Lung (tissue), 12 donors: ENCODE measurements around the gene C1orf50. TPM values are rescaled to one million over a fixed set of nuclear protein-coding genes. Genes with fewer than 3 reads are reported as not detected.

Experiments
- ATAC-seq: fragments of 200-7000 bp; cut with Tn5 transposase; one replicate; pipeline ENCODE4 v1.9.1; 2020; ENCODE audit warnings: moderate number of reproducible peaks; ENCODE audit not compliant: insufficient read depth, low FRiP score
- DNase-seq, 3 donors: peaks; one replicate each; pipeline ENCODE4 v3.0.0-alpha.2; 2013 to 2017
- H3K27ac ChIP-seq, 2 donors: one replicate each; pipeline ENCODE4 v1.5.1; 2013; ENCODE audit warnings: mild to moderate bottlenecking in 2 of 2, moderate library complexity in 2 of 2, control low read depth in 1 of 2, inconsistent platforms in 1 of 2, low read depth in 1 of 2, low read length in 1 of 2
- H3K27me3 ChIP-seq, 3 donors: one replicate each; pipeline ENCODE4 v1.5.1; 2013; ENCODE audit warnings: low read length in 2 of 3; ENCODE audit not compliant: control insufficient read depth in 3 of 3, insufficient read depth in 3 of 3
- H3K36me3 ChIP-seq, 4 donors: one replicate each; pipeline ENCODE4 v1.5.1; 2013; ENCODE audit warnings: low read length in 4 of 4, mild to moderate bottlenecking in 1 of 4, moderate library complexity in 1 of 4; ENCODE audit not compliant: control insufficient read depth in 4 of 4, insufficient read depth in 4 of 4
- H3K4me1 ChIP-seq, 5 donors: one replicate each; pipeline ENCODE4 v1.5.1; 2013; ENCODE audit warnings: low read length in 5 of 5, mild to moderate bottlenecking in 2 of 5, moderate library complexity in 1 of 5; ENCODE audit not compliant: control insufficient read depth in 5 of 5, insufficient read depth in 5 of 5
- H3K4me3 ChIP-seq: one replicate; pipeline ENCODE4 v1.5.1; 2013; ENCODE audit warnings: mild to moderate bottlenecking, control low read depth, moderate library complexity
- H3K9ac ChIP-seq, 2 donors: one replicate each; pipeline ENCODE4 v1.5.1; 2013; ENCODE audit warnings: low read length in 2 of 2, control low read depth in 1 of 2; ENCODE audit not compliant: insufficient read depth in 1 of 2
- H3K9me3 ChIP-seq, 4 donors: one replicate each; pipeline ENCODE4 v1.5.1; 2013; ENCODE audit warnings: low read length in 3 of 4, mild to moderate bottlenecking in 1 of 4, moderate library complexity in 1 of 4; ENCODE audit not compliant: control insufficient read depth in 4 of 4, insufficient read depth in 3 of 4
- CTCF ChIP-seq: IDR thresholded peaks from 2 replicates; pipeline ENCODE4 v1.5.1; 2012; ENCODE audit warnings: mild to moderate bottlenecking; ENCODE audit errors: control extremely low read depth, extremely low read depth
- WGBS, 2 donors: extraction: QIAGEN DNeasy Blood & Tissue Kit; methylation state at CpG; one replicate each; pipeline ENCODE4 v1.1.7; 2013; 5-methylcytosine and 5-hydroxymethylcytosine counted together
- polyA plus RNA-seq, 2 donors: library from polyadenylated mRNA; stranded (reverse); fragments of 200-250 nt; gene quantifications; one replicate each; pipeline ENCODE4 v1.2.1, GENCODE V29; 2013
- total RNA-seq, 2 donors: library from RNA; depleted of rRNA in 1 of 2; stranded (reverse); fragments of >200 nt in 1 of 2; gene quantifications; one replicate each; pipeline ENCODE4 v1.2.1, GENCODE V29; 2014 to 2021
- donor health status: control.
- donor health status: control.
- donor health status: Bipolar disorder and iron deficiency.
- donor health status: healthy.
- donor health status: DM: yes; HTN: yes; CAD: no.

Gene C1orf50
- total and polyA plus RNA-seq, 4 donors: 2.6 to 4.6 (median 3.6) TPM

DNA sequence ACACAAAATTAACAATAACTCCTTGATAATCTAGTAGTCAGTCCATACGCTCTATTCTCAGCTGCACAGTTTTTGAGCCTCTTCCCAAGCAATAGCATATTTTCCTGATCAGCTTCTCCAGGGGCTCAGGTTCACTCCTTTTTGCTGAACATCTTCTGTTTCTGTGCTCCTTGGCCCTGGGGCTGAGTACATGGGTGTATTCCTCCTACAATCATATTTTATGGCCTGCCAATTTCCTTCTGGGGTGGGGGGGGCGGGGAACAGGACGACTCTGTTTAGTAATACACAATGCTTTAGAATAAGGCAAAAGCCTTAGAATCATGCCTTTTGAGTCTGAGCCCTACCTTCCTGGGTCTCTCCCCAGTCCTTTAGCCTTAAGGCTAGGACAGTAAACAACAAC, 35.5 kb upstream of the C1orf50 start:
- no peak for TF ChIP-seq CTCF
- Histone ChIP-seq H3K4me1 (no peaks in the 10 kb centered on the region), H3K27ac (no peak overlapping the region), H3K27me3 (no peaks in the 10 kb centered on the region), H3K4me3 (no peak overlapping the region), H3K36me3 (no peaks in the 10 kb centered on the region), H3K9ac (no peak overlapping the region), H3K9me3 (no peaks in the 10 kb centered on the region)
- DNase-seq: no peak
- 88% methylated on average over 3 of the region's 3 CpGs for WGBS, 2 donors
- no peak for ATAC-seq

DNA sequence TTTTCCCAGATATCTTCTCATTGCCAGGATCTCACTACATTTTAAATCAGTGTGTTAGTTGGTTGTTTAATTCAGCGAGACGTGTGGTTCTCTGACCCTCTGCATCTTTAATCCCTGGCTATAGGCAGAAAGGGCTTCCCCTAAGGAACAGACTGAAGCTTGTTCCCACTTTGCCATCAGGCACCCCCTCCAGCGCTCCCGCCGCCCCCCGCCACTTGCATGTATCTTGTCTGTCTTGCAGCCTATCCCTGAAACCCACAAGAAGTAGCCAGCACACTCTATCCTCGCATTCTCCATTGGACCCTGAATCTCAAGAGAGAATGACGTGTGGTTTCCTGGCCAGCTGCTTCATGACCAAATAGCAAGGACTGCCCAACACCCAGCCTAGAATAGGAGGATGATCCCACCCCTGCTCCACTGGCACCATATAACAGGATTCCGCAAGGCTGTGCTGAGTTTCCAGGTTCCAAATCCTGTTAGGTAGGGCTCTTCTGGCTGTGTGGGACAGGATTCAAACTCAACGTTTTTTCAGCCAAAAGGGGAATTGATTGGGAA, 34.8 kb upstream of the C1orf50 start:
- Histone ChIP-seq H3K36me3 (no peaks in the 10 kb centered on the region), H3K4me1 (no peaks in the 10 kb centered on the region), H3K9ac (no peak overlapping the region), H3K4me3 (no peak overlapping the region), H3K27me3 (no peaks in the 10 kb centered on the region), H3K9me3 (no peaks in the 10 kb centered on the region), H3K27ac (no peak overlapping the region)
- no peak for TF ChIP-seq CTCF
- ATAC-seq: no peak
- no peak for DNase-seq
- 82 to 84% methylated on average over 10 of the region's 10 CpGs for WGBS, 2 donors

- H3K27me3 ChIP-seq: no peaks in the 10 kb centered on the region
- no peak overlapping the region for H3K27ac ChIP-seq
- no peak overlapping the region for H3K9ac ChIP-seq
- no peaks in the 10 kb centered on the region for H3K9me3 ChIP-seq
- H3K4me1 ChIP-seq: no peaks in the 10 kb centered on the region
- no peak for TF ChIP-seq CTCF
- 90 to 95% methylated on average over 12 of the region's 12 CpGs for WGBS, 2 donors
- H3K36me3 ChIP-seq: no peaks in the 10 kb centered on the region
- ATAC-seq: no peak
- DNase-seq: no peak
- H3K4me3 ChIP-seq: no peak overlapping the region
These were observed 33.4 kb upstream of the C1orf50 start for GRCh38 chr1:42733415-42734200.
